Panc1 (cell line): ENCODE data around the gene ZP4.

ENCODE experiments used
- CTCF ChIP-seq: fragments of 450-650 bp; IDR thresholded peaks from 2 replicates; pipeline ENCODE4 v1.5.1; 2017; ENCODE audit warnings: mild to moderate bottlenecking
- POLR2AphosphoS5 ChIP-seq: IDR thresholded peaks from 2 replicates; pipeline ENCODE4 v1.6.1; 2012; ENCODE audit warnings: mild to moderate bottlenecking, low read depth, low read length, moderate library complexity
- SIN3A ChIP-seq: IDR thresholded peaks from 2 replicates; pipeline ENCODE4 v1.6.1; 2012; ENCODE audit warnings: low read depth, mild to moderate bottlenecking, low read length, moderate library complexity, borderline replicate concordance; ENCODE audit not compliant: insufficient read depth
- TCF7L2 ChIP-seq: IDR thresholded peaks from 2 replicates; pipeline ENCODE4 v1.6.1; 2011; ENCODE audit warnings: mild to moderate bottlenecking, low read depth, low read length, inconsistent platforms
- TF ChIP-seq, protein P1 (sequence below), 2 experiments: IDR thresholded peaks; 2 replicates each; pipeline ENCODE4 v1.6.1; 2011 to 2012; ENCODE audit warnings: low read depth in 2 of 2, control low read depth in 1 of 2, low read length in 1 of 2, mild to moderate bottlenecking in 1 of 2, moderate library complexity in 1 of 2; ENCODE audit not compliant: insufficient read depth in 1 of 2

DNA sequence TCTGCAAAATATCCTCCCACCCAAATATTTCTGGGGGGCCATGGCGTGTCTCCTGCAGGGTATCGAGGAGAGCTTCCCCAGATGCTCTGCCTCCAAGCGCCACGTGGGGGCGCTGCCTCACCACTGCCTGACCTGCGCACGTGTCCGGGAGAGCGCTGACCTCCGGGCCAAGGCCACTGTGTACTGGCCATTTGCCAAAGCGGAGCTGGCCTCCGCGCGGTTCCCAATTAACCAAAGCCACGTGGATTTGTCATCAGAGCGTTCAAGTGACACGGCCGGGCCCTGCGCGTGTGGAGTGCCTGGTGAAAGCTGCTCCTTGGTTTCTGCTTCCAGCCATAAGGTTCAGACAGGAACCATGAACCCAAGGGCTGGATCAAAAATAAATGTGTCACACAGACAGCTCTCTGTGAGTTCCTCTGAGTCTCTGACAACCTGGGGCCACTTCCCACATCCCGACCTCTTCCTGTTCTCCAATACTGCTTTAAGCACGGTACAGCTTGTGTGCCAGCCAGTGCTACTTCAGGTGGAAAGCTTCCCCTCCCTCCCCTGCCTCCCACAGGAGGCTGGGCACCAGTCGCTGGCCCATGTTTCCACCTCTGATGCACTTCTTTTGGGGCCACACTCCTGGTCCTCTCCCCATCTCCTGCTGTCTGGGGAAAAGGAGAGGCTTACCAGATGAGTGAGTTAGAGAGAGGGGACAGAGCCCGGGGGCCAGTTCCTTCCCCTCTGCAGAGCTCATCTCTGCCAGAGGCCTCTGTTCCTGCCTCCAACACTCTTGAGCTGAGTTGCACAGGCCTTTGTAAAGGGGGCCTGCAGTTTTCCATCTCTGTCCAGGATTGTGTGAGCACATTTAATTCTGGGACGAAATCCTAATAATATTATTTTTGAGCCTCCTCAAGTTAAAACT lies 26.1 kb downstream of the ZP4 start:
- TF ChIP-seq CTCF (peak; percentile 93), POLR2AphosphoS5 (no peak), TCF7L2 (no peak), SIN3A (no peak)
- TF ChIP-seq, protein P1, sequence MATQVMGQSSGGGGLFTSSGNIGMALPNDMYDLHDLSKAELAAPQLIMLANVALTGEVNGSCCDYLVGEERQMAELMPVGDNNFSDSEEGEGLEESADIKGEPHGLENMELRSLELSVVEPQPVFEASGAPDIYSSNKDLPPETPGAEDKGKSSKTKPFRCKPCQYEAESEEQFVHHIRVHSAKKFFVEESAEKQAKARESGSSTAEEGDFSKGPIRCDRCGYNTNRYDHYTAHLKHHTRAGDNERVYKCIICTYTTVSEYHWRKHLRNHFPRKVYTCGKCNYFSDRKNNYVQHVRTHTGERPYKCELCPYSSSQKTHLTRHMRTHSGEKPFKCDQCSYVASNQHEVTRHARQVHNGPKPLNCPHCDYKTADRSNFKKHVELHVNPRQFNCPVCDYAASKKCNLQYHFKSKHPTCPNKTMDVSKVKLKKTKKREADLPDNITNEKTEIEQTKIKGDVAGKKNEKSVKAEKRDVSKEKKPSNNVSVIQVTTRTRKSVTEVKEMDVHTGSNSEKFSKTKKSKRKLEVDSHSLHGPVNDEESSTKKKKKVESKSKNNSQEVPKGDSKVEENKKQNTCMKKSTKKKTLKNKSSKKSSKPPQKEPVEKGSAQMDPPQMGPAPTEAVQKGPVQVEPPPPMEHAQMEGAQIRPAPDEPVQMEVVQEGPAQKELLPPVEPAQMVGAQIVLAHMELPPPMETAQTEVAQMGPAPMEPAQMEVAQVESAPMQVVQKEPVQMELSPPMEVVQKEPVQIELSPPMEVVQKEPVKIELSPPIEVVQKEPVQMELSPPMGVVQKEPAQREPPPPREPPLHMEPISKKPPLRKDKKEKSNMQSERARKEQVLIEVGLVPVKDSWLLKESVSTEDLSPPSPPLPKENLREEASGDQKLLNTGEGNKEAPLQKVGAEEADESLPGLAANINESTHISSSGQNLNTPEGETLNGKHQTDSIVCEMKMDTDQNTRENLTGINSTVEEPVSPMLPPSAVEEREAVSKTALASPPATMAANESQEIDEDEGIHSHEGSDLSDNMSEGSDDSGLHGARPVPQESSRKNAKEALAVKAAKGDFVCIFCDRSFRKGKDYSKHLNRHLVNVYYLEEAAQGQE (IDR thresholded peaks at IDR 0.05; ENCODE audit: insufficient read depth in 1 of 2, low read depth in 2 of 2, low read length in 1 of 2) = no peak
